ENCODE data around the gene TXN2.
A peak's percentile ranks its signal among the peaks of the same experiment; 100 is the strongest.
"Not testable (repeated sequence)": the region's sequence is repeated elsewhere in the genome, so short reads cannot be mapped to it uniquely, and the experiment has no call there.

TXN2 gene, protein sequence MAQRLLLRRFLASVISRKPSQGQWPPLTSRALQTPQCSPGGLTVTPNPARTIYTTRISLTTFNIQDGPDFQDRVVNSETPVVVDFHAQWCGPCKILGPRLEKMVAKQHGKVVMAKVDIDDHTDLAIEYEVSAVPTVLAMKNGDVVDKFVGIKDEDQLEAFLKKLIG

DNA sequence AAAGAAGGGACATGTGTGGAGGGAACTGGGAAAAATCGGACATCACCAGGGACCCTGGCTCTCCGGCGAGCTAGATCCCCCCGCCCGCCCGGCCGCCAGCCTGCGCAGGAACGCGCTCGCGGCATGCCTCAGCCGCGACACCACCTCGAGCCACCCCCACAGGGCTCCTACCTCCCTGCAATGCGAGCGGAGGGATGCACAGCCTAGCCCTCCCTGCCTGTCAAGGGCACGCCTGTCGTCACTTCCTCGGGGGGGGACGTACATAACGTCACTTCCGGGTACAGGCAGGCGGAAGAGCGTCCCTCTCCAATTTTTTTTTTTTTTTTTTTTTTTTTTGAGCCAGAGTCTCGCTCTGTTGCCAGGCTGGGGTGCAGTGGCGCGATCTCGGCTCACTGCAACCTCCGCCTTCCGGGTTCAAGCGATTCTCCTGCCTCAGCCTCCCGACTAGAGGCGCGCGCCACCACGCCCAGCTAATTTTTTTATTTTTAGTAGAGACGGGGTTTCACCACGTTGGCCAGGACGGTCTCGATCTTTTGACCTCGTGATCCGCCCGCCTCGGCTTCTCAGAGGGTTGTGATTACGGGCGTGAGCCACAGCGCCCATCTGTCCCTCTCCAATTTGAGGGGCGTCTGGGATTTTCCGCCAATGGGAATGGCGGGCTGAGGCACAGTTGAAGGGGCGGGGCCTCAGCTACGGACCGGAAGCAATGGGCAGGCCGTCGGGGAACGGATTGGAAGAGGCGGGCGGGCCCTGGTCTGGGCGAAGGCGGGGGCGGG is at the start of gene TXN2:
Gene TXN2, minus strand, starts transcription at position 248 of the 776 bp plus-strand sequence. CDS start 803 bp downstream, outside the sequence.
- Histone ChIP-seq H3K27ac (ENCODE audit: low read depth, low read length) (peak within 1 kb of the TSS; percentile 93), H3K4me1 (ENCODE audit: control insufficient read depth in 5 of 5, insufficient read depth in 5 of 5, low read length in 5 of 5) (peaks cover 5 to 21% (median 17%) of the 10 kb centered on the region in 5 donors), H3K4me3 (ENCODE audit: low read depth in 1 of 5, low read length in 5 of 5) (peak within 1 kb of the TSS; percentile 76 to 96 (median 90)), H3K36me3 (ENCODE audit: control insufficient read depth in 5 of 5, insufficient read depth in 5 of 5, low read length in 5 of 5) (peaks cover 0 to 24% (median 20%) of the 10 kb centered on the region in 5 donors), H3K9me3 (ENCODE audit: control insufficient read depth in 5 of 5, low read length in 5 of 5) (no peaks in the 10 kb centered on the region), H3K27me3 (ENCODE audit: control insufficient read depth in 5 of 5, insufficient read depth in 4 of 5, low read length in 5 of 5) (no peaks in the 10 kb centered on the region), H3K9ac (ENCODE audit: low read length in 5 of 5) (peak within 1 kb of the TSS; percentile 40 to 95 (median 78))

DNA sequence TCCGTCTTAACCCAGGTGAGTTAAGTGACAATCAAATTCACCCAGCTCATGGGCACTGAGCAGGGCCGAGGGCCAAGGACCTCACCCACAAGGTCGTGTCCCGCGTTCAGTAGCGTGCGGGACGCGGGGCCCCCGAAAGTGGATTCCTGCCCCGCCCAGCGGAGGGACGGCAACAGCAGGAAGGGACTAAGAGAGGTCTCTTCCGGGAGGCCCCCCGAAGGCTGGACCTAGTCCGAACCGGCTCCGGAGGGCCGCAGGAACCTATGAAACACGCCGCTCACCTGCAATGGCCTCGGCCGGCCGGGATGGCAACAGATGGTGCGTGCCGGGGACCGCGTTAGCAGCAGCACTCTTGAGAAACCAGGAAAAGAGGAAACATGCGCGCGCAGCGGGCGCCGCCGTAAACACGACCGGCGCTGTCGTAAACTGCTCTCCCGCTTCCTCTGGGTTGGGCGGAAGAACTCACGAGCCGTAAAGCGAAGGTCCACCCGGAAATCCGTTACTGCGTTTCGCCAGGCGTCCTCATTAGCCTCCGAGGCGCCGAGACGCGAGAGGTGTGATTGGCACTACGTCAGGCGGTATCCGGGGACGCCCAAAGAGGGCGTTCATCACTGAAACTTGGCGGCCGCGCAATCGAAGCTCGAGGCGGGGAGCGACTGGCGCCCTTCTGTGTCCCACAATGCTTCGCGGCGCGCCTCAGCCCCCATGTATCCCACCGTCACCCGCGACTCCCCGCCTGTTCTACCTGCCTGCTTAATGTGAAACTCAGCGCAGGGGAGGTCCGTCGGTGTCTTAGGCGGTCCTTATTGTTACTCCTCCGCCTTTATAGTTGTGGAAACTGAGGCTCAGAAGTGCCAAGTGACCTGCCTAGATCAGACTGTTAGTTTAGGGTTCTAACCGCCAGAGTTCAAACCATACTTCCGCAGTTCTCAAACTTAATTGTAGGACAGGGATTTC is 47.6 kb upstream of the TXN2 start, which contains the start of gene EIF3D:
Gene EIF3D, minus strand, starts transcription at position 372 of the 957 bp plus-strand sequence. CDS start 3,045 bp downstream, outside the sequence.
- peaks cover 0 to 29% (median 23%) of the 10 kb centered on the region in 5 donors for H3K4me1 ChIP-seq (ENCODE audit: control insufficient read depth in 5 of 5, insufficient read depth in 5 of 5, low read length in 5 of 5)
- peak within 1 kb of the TSS; percentile 81 to 95 (median 92) for H3K9ac ChIP-seq (ENCODE audit: low read length in 5 of 5)
- no peaks in the 10 kb centered on the region for H3K27me3 ChIP-seq (ENCODE audit: control insufficient read depth in 5 of 5, insufficient read depth in 4 of 5, low read length in 5 of 5)
- peak within 1 kb of the TSS; percentile 91 for H3K27ac ChIP-seq (ENCODE audit: low read depth, low read length)
- H3K9me3 ChIP-seq (ENCODE audit: control insufficient read depth in 5 of 5, low read length in 5 of 5), result no peaks in the 10 kb centered on the region
- peaks cover 15 to 30% (median 25%) of the 10 kb centered on the region in 5 donors for H3K36me3 ChIP-seq (ENCODE audit: control insufficient read depth in 5 of 5, insufficient read depth in 5 of 5, low read length in 5 of 5)
- peak within 1 kb of the TSS; percentile 80 to 96 (median 90) for H3K4me3 ChIP-seq (ENCODE audit: low read depth in 1 of 5, low read length in 5 of 5)

DNA sequence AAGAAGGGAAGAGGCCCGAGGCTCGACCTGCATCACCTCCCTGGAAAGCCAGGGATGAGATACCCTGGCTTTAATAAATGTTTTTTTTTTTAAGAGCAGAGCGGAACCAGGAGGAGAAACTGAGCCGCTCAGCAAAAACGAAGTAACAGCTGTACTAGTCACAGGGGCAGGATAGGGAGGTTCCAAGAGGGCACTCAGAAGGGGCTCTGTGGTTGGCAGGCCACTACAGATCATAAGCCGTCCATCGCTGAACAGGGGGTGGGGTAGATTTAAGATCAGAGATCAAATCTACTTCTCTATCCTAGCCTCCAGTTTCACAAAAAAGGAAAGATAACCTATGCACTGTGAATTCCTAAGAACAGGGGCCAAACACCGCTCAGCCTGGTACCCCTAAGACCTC is 46.9 kb upstream of the TXN2 start:
- Histone ChIP-seq H3K27me3 (ENCODE audit: control insufficient read depth in 5 of 5, insufficient read depth in 4 of 5, low read length in 5 of 5) (no peaks in the 10 kb centered on the region), H3K4me3 (ENCODE audit: low read depth in 1 of 5, low read length in 5 of 5) (peak overlapping the region; percentile 80 to 96 (median 90)), H3K9me3 (ENCODE audit: control insufficient read depth in 5 of 5, low read length in 5 of 5) (no peaks in the 10 kb centered on the region), H3K36me3 (ENCODE audit: control insufficient read depth in 5 of 5, insufficient read depth in 5 of 5, low read length in 5 of 5) (peaks cover 18 to 37% (median 32%) of the 10 kb centered on the region in 5 donors), H3K9ac (ENCODE audit: low read length in 5 of 5) (peak overlapping the region; percentile 77 to 95 (median 92)), H3K27ac (ENCODE audit: low read depth, low read length) (peak overlapping the region; percentile 91), H3K4me1 (ENCODE audit: control insufficient read depth in 5 of 5, insufficient read depth in 5 of 5, low read length in 5 of 5) (peaks cover 0 to 29% (median 23%) of the 10 kb centered on the region in 5 donors)

DNA sequence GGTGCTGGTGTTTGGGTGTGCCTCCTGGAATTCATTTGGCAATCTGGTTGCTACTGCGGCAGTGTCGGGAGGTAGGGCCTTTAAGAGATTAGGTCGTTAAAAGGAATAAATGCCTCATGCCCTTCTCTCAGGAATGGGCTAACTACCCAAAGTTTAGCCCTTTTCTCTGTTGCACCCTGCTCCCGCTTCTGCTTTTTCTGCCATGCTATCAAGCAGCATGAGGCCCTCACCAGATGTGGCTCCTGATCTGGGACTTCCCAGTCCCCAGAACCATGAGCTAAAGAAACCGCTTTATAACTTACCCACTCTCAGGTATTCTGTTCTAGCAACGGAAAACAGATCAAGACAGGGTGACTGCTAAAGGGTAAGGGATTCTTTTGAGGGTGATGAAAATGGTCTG is 41.2 kb upstream of the TXN2 start:
- Histone ChIP-seq H3K27me3 (ENCODE audit: control insufficient read depth in 5 of 5, insufficient read depth in 4 of 5, low read length in 5 of 5) (no peaks in the 10 kb centered on the region), H3K36me3 (ENCODE audit: control insufficient read depth in 5 of 5, insufficient read depth in 5 of 5, low read length in 5 of 5) (peaks cover 41 to 94% (median 87%) of the 10 kb centered on the region in 5 donors)

DNA sequence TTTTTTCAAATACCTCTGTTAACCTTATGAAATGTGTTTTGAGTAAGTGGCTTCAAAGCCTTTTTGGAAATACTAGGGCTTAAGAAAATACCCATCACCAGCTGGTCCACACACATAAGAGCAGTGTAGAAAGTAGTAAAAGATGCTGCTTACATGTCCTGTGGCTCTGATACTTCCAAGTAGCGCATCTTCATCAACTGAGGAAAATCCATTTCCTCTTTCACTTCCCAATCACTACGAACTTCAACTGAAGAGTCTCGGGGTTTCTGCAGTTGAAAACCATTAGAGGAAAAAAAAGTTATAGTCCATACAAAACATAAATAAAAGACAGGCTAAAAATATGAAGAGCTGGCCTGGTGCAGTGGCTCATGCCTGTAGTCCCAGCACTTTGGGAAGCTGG is 39.0 kb upstream of the TXN2 start:
- H3K4me1 ChIP-seq (ENCODE audit: control insufficient read depth in 5 of 5, insufficient read depth in 5 of 5, low read length in 5 of 5), result peaks cover 0 to 16% (median 0%) of the 10 kb centered on the region in 5 donors
- no peaks in the 10 kb centered on the region for H3K27me3 ChIP-seq (ENCODE audit: control insufficient read depth in 5 of 5, insufficient read depth in 4 of 5, low read length in 5 of 5)
- H3K36me3 ChIP-seq (ENCODE audit: control insufficient read depth in 5 of 5, insufficient read depth in 5 of 5, low read length in 5 of 5), result peaks cover 42 to 100% (median 98%) of the 10 kb centered on the region in 5 donors
- H3K4me3 ChIP-seq (ENCODE audit: low read depth in 1 of 5, low read length in 5 of 5), result no peak overlapping the region
- H3K9me3 ChIP-seq (ENCODE audit: control insufficient read depth in 5 of 5, low read length in 5 of 5), result no peaks in the 10 kb centered on the region
- H3K9ac ChIP-seq (ENCODE audit: low read length in 5 of 5), result no peak overlapping the region
- no peak overlapping the region for H3K27ac ChIP-seq (ENCODE audit: low read depth, low read length)

More for the DNA sequence above, 41.2 kb upstream of the TXN2 start:
- H3K27ac ChIP-seq (ENCODE audit: low read depth, low read length), result no peak overlapping the region
- no peak overlapping the region for H3K4me3 ChIP-seq (ENCODE audit: low read depth in 1 of 5, low read length in 5 of 5)
- peaks cover 0 to 25% (median 7%) of the 10 kb centered on the region in 5 donors for H3K4me1 ChIP-seq (ENCODE audit: control insufficient read depth in 5 of 5, insufficient read depth in 5 of 5, low read length in 5 of 5)
- no peak overlapping the region for H3K9ac ChIP-seq (ENCODE audit: low read length in 5 of 5)
- H3K9me3 ChIP-seq (ENCODE audit: control insufficient read depth in 5 of 5, low read length in 5 of 5), result no peaks in the 10 kb centered on the region

DNA sequence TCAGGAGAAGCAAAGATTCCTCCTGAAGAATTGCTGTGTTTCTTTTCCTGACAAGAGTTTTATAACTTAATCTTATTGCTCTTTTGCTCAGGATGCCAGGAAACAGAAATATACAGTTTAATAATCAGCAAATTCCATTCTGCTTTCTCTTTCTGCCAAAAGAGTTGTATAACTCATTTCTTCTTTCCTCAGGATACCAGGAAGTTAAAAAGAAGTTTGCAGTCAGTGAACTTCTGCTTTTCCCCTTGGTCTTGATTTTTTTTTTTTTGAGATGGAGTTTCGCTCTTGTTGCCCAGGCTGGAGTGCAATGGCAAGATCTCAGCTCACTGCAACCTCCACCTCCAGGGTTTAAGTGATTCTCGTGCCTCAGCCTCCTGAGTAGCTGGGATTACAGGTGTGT is 38.5 kb upstream of the TXN2 start:
- not testable (repeated sequence) for H3K9ac ChIP-seq (ENCODE audit: low read length in 5 of 5); H3K4me3 ChIP-seq (ENCODE audit: low read depth in 1 of 5, low read length in 5 of 5); H3K9me3 ChIP-seq (ENCODE audit: control insufficient read depth in 5 of 5, low read length in 5 of 5); H3K27me3 ChIP-seq (ENCODE audit: control insufficient read depth in 5 of 5, insufficient read depth in 4 of 5, low read length in 5 of 5); H3K27ac ChIP-seq (ENCODE audit: low read depth, low read length)
- Histone ChIP-seq H3K36me3 (ENCODE audit: control insufficient read depth in 5 of 5, insufficient read depth in 5 of 5, low read length in 5 of 5) (peaks cover 39 to 99% (median 97%) of the 10 kb centered on the region in 5 donors), H3K4me1 (ENCODE audit: control insufficient read depth in 5 of 5, insufficient read depth in 5 of 5, low read length in 5 of 5) (peaks cover 0 to 16% (median 0%) of the 10 kb centered on the region in 5 donors)

DNA sequence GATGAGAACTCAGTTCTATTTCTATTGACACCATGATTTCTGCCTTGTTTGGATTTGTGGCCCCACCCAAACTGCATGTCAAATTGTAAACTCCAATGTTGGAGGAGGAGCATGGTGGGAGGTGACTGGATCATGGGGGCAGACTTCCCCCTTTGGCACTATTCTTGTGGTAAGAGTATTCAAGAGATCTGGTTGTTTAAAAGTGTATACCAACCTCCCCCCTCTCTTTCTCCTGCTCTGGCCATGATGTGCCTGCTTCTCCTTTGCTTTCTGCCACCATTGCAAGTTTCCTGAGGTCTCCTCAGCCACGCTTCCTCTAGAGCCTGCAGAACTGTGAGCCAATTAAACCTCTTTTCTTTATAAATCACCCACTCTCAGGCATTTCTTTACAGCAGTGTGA is 33.3 kb upstream of the TXN2 start:
- no peak overlapping the region for H3K9ac ChIP-seq (ENCODE audit: low read length in 5 of 5)
- H3K36me3 ChIP-seq (ENCODE audit: control insufficient read depth in 5 of 5, insufficient read depth in 5 of 5, low read length in 5 of 5), result peaks cover 20 to 95% (median 91%) of the 10 kb centered on the region in 5 donors
- no peaks in the 10 kb centered on the region for H3K9me3 ChIP-seq (ENCODE audit: control insufficient read depth in 5 of 5, low read length in 5 of 5)
- H3K27me3 ChIP-seq (ENCODE audit: control insufficient read depth in 5 of 5, insufficient read depth in 4 of 5, low read length in 5 of 5), result no peaks in the 10 kb centered on the region
- peaks cover 0 to 24% (median 2%) of the 10 kb centered on the region in 5 donors for H3K4me1 ChIP-seq (ENCODE audit: control insufficient read depth in 5 of 5, insufficient read depth in 5 of 5, low read length in 5 of 5)
- no peak overlapping the region for H3K4me3 ChIP-seq (ENCODE audit: low read depth in 1 of 5, low read length in 5 of 5)
- no peak overlapping the region for H3K27ac ChIP-seq (ENCODE audit: low read depth, low read length)

DNA sequence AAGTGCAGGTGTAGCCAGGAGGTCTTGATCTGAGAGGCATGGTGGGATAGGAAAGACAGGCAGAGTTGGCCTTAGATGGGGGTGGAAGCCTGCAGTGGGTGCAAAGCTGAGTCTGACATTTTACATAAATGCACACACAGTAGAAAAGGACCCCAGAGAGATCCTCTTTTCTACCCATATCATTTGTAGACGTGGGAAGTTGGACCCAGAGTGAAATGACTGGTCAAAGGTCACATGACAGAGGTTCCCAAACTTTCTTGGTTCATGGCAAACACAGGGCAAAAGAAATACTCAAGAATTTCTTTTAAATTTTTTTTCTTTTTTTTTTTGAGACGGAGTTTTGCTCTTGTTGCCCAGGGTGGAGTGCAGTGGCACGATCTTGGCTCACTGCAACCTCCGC is 31.6 kb upstream of the TXN2 start:
- H3K27ac ChIP-seq (ENCODE audit: low read depth, low read length), result no peak overlapping the region
- no peak overlapping the region for H3K9ac ChIP-seq (ENCODE audit: low read length in 5 of 5)
- H3K36me3 ChIP-seq (ENCODE audit: control insufficient read depth in 5 of 5, insufficient read depth in 5 of 5, low read length in 5 of 5), result peaks cover 12 to 77% (median 74%) of the 10 kb centered on the region in 5 donors
- no peaks in the 10 kb centered on the region for H3K9me3 ChIP-seq (ENCODE audit: control insufficient read depth in 5 of 5, low read length in 5 of 5)
- no peak overlapping the region for H3K4me3 ChIP-seq (ENCODE audit: low read depth in 1 of 5, low read length in 5 of 5)
- H3K4me1 ChIP-seq (ENCODE audit: control insufficient read depth in 5 of 5, insufficient read depth in 5 of 5, low read length in 5 of 5), result peaks cover 0 to 22% (median 3%) of the 10 kb centered on the region in 5 donors
- no peaks in the 10 kb centered on the region for H3K27me3 ChIP-seq (ENCODE audit: control insufficient read depth in 5 of 5, insufficient read depth in 4 of 5, low read length in 5 of 5)

DNA sequence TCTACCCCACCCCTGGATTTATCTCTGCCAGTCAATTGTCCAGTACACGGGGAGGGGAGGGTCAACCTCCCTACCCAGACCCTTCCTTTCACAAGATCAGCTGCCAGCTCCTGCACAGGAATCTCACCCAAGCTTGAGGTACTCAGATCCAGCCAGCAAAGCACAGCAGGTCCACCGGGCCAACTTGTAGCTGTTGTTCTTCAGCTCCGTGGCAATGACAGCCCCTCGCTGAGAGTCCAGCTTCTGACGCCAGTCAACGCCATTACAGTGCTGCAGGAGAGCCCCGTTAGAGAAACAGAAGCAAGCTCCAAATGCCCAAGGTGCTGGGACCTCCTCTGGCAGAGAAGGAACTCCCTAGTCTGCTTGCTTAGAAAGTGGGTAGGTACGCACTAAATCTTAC is 30.9 kb upstream of the TXN2 start:
- peaks cover 12 to 71% (median 67%) of the 10 kb centered on the region in 5 donors for H3K36me3 ChIP-seq (ENCODE audit: control insufficient read depth in 5 of 5, insufficient read depth in 5 of 5, low read length in 5 of 5)
- H3K4me3 ChIP-seq (ENCODE audit: low read depth in 1 of 5, low read length in 5 of 5), result no peak overlapping the region
- H3K9me3 ChIP-seq (ENCODE audit: control insufficient read depth in 5 of 5, low read length in 5 of 5), result no peaks in the 10 kb centered on the region
- H3K9ac ChIP-seq (ENCODE audit: low read length in 5 of 5), result no peak overlapping the region
- H3K27ac ChIP-seq (ENCODE audit: low read depth, low read length), result no peak overlapping the region
- no peaks in the 10 kb centered on the region for H3K27me3 ChIP-seq (ENCODE audit: control insufficient read depth in 5 of 5, insufficient read depth in 4 of 5, low read length in 5 of 5)
- H3K4me1 ChIP-seq (ENCODE audit: control insufficient read depth in 5 of 5, insufficient read depth in 5 of 5, low read length in 5 of 5), result peaks cover under 1 to 25% (median 7%) of the 10 kb centered on the region in 5 donors
